ENCODE data around the gene RPL10. TPM values are rescaled to one million over a fixed set of nuclear protein-coding genes. Genes with fewer than 3 reads are reported as not detected.

The RPL10 gene
- total and polyA plus RNA-seq, 2 of the 13 experiments (the other 11 are each of a cell fraction or from before 2014, with no cell fraction given): 2,381 to 4,713 TPM

DNA sequence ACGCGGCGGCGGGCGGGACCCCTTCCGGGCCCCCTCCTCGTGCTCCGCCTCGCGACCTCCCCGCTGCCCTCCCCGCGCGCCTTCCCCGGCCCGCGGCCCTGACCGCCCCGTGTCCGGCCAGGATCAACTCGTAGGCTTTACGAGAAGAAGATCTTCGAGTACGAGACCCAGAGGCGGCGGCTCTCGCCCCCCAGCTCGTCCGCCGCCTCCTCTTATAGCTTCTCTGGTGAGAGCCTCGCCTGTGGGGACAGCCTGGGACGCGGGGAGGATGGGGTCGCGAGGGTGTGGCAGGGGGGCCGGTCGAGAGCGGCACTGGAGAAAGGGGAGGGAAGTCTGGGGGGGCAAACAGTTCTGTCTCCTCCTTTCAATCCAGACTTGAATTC, 18.6 kb upstream of the RPL10 start (continued):
- TF ChIP-seq ZNF768 (CRISPR knock-in tag; IDR thresholded peaks at IDR 0.05) (0 out of 2 replicates have a peak, but pooled peaks have one; percentile 5), HNRNPUL1 (IDR thresholded peaks at IDR 0.05; ENCODE audit: low read depth, low read length) (no peak), ADNP (CRISPR knock-in tag; IDR thresholded peaks at IDR 0.05) (no peak), SRSF1 (optimal IDR thresholded peaks at IDR 0.05; ENCODE audit: low read depth, low read length) (no peak), AGO2 (optimal IDR thresholded peaks at IDR 0.05; ENCODE audit: low read depth, low read length) (peak; percentile 17), ZNF879 (CRISPR knock-in tag; IDR thresholded peaks at IDR 0.05) (no peak), DNMT3B (CRISPR knock-in tag; conservative IDR thresholded peaks at IDR 0.05) (no peak), ZNF629 (CRISPR knock-in tag; conservative IDR thresholded peaks at IDR 0.05) (no peak), HDAC1 (CRISPR knock-in tag; IDR thresholded peaks at IDR 0.05) (peak; percentile 11; the same call in 1 of the 2 replicates), ZNF431 (CRISPR knock-in tag; IDR thresholded peaks at IDR 0.05; ENCODE audit: borderline replicate concordance, low read depth) (no peak), ZNF577 (CRISPR knock-in tag; IDR thresholded peaks at IDR 0.05; ENCODE audit: borderline replicate concordance, low read depth) (no peak), ZKSCAN5 (CRISPR knock-in tag; IDR thresholded peaks at IDR 0.05) (no peak)
- TF ChIP-seq, protein P1, sequence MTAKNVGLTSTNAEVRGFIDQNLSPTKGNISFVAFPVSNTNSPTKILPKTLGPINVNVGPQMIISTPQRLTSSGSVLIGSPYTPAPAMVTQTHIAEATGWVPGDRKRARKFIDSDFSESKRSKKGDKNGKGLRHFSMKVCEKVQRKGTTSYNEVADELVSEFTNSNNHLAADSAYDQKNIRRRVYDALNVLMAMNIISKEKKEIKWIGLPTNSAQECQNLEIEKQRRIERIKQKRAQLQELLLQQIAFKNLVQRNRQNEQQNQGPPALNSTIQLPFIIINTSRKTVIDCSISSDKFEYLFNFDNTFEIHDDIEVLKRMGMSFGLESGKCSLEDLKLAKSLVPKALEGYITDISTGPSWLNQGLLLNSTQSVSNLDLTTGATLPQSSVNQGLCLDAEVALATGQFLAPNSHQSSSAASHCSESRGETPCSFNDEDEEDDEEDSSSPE (CRISPR knock-in tag; IDR thresholded peaks at IDR 0.05): no peak
- TF ChIP-seq, protein P2, sequence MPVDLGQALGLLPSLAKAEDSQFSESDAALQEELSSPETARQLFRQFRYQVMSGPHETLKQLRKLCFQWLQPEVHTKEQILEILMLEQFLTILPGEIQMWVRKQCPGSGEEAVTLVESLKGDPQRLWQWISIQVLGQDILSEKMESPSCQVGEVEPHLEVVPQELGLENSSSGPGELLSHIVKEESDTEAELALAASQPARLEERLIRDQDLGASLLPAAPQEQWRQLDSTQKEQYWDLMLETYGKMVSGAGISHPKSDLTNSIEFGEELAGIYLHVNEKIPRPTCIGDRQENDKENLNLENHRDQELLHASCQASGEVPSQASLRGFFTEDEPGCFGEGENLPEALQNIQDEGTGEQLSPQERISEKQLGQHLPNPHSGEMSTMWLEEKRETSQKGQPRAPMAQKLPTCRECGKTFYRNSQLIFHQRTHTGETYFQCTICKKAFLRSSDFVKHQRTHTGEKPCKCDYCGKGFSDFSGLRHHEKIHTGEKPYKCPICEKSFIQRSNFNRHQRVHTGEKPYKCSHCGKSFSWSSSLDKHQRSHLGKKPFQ (CRISPR knock-in tag; IDR thresholded peaks at IDR 0.05; ENCODE audit: insufficient replicate concordance): no peak
- TF ChIP-seq, protein P3, sequence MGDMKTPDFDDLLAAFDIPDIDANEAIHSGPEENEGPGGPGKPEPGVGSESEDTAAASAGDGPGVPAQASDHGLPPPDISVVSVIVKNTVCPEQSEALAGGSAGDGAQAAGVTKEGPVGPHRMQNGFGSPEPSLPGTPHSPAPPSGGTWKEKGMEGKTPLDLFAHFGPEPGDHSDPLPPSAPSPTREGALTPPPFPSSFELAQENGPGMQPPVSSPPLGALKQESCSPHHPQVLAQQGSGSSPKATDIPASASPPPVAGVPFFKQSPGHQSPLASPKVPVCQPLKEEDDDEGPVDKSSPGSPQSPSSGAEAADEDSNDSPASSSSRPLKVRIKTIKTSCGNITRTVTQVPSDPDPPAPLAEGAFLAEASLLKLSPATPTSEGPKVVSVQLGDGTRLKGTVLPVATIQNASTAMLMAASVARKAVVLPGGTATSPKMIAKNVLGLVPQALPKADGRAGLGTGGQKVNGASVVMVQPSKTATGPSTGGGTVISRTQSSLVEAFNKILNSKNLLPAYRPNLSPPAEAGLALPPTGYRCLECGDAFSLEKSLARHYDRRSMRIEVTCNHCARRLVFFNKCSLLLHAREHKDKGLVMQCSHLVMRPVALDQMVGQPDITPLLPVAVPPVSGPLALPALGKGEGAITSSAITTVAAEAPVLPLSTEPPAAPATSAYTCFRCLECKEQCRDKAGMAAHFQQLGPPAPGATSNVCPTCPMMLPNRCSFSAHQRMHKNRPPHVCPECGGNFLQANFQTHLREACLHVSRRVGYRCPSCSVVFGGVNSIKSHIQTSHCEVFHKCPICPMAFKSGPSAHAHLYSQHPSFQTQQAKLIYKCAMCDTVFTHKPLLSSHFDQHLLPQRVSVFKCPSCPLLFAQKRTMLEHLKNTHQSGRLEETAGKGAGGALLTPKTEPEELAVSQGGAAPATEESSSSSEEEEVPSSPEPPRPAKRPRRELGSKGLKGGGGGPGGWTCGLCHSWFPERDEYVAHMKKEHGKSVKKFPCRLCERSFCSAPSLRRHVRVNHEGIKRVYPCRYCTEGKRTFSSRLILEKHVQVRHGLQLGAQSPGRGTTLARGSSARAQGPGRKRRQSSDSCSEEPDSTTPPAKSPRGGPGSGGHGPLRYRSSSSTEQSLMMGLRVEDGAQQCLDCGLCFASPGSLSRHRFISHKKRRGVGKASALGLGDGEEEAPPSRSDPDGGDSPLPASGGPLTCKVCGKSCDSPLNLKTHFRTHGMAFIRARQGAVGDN (CRISPR knock-in tag; IDR thresholded peaks at IDR 0.05): peak; percentile 12; the same call in 1 of the 2 replicates
- TF ChIP-seq, protein P4, sequence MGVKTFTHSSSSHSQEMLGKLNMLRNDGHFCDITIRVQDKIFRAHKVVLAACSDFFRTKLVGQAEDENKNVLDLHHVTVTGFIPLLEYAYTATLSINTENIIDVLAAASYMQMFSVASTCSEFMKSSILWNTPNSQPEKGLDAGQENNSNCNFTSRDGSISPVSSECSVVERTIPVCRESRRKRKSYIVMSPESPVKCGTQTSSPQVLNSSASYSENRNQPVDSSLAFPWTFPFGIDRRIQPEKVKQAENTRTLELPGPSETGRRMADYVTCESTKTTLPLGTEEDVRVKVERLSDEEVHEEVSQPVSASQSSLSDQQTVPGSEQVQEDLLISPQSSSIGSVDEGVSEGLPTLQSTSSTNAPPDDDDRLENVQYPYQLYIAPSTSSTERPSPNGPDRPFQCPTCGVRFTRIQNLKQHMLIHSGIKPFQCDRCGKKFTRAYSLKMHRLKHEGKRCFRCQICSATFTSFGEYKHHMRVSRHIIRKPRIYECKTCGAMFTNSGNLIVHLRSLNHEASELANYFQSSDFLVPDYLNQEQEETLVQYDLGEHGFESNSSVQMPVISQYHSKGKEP (CRISPR knock-in tag; IDR thresholded peaks at IDR 0.05): no peak
- TF ChIP-seq, protein P5, sequence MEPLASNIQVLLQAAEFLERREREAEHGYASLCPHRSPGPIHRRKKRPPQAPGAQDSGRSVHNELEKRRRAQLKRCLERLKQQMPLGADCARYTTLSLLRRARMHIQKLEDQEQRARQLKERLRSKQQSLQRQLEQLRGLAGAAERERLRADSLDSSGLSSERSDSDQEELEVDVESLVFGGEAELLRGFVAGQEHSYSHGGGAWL (CRISPR knock-in tag; IDR thresholded peaks at IDR 0.05): no peak
- TF ChIP-seq, protein P6, sequence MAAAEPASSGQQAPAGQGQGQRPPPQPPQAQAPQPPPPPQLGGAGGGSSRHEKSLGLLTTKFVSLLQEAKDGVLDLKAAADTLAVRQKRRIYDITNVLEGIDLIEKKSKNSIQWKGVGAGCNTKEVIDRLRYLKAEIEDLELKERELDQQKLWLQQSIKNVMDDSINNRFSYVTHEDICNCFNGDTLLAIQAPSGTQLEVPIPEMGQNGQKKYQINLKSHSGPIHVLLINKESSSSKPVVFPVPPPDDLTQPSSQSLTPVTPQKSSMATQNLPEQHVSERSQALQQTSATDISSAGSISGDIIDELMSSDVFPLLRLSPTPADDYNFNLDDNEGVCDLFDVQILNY (CRISPR knock-in tag; conservative IDR thresholded peaks at IDR 0.05): no peak

Measured in HepG2 (cell line).